ENCODE results near the gene TSC22D2. TPM values are rescaled to one million over a fixed set of nuclear protein-coding genes. Genes with fewer than 3 reads are reported as not detected.

TSC22D2 gene
- total and polyA plus RNA-seq, 2 of the 8 experiments (the other 6 are each of a cell fraction or from before 2014, with no cell fraction given): 3.4 to 27.6 TPM

- no peak overlapping the region for H2AFZ ChIP-seq (ENCODE audit: low read length)
- DNase-seq (ENCODE audit: low read depth in 1 of 2, low spot score in 2 of 2): no peak
- ChIA-PET CTCF (ENCODE audit: partially characterized antibody) (interaction anchor here (0.6 to 1.2 kb wide), 6 partner anchors 9 to 90 kb away, joined by 3 to 4 read pairs (median 3); no protein-coding TSS in a partner anchor), POLR2A (ENCODE audit: partially characterized antibody) (interaction anchor here (0.6 to 0.8 kb wide), 2 partner anchors 88 to 164 kb away, joined by 3 to 5 read pairs; no protein-coding TSS in a partner anchor)
- peaks cover 4% of the 10 kb centered on the region; the same call in 1 of the 2 replicates for H3K79me1 ChIP-seq (ENCODE audit: low read depth, low read length)
- no peak overlapping the region for H2BK12ac ChIP-seq (ENCODE audit: low read depth, low read length)
- no peak overlapping the region for H4K8ac ChIP-seq (ENCODE audit: extremely low read depth, insufficient read depth, low read length)
- WGBS, 2 experiments (ENCODE audit: extremely low coverage in 1 of 2, insufficient coverage in 1 of 2, insufficient read length in 1 of 2, insufficient replicate concordance in 2 of 2, low coverage in 1 of 2, low lambda C conversion rate in 2 of 2, missing lambda C conversion rate in 1 of 2): 90% methylated on average over 5 of the region's 5 CpGs; no CpG with 5 or more reads in 1 of the 2 experiments
- no peak overlapping the region for H3K27ac ChIP-seq (ENCODE audit: low read depth, low read length)
- H2BK120ac ChIP-seq (replicated peaks; ENCODE audit: low read depth, low read length): no peak overlapping the region
- no peak overlapping the region for H2BK20ac ChIP-seq (ENCODE audit: low read length)
- H3K23me2 ChIP-seq (ENCODE audit: low read depth, low read length): peaks cover 8% of the 10 kb centered on the region; the same call in 1 of the 2 replicates
- H4K5ac ChIP-seq (ENCODE audit: insufficient read length, low read depth, low read length): no peak overlapping the region
- no peak overlapping the region for H3K18ac ChIP-seq (ENCODE audit: extremely low read depth, low read length)
- H3K14ac ChIP-seq (ENCODE audit: insufficient read length): no peak overlapping the region
- H2BK15ac ChIP-seq (ENCODE audit: low read length): no peak overlapping the region
- peak overlapping the region in 1 of 4 experiments; percentile 91; a peak in 1 of 8 replicates for H3K4me3 ChIP-seq (ENCODE audit: extremely low read depth in 1 of 4, insufficient read depth in 2 of 4, low read depth in 3 of 4, low read length in 4 of 4)
- no peak overlapping the region for H3K56ac ChIP-seq (replicated peaks; ENCODE audit: insufficient read length, low read depth, low read length)
- H3K4me1 ChIP-seq (replicated peaks in 1 of 4; ENCODE audit: control insufficient read depth in 3 of 4, insufficient read depth in 4 of 4, low read length in 3 of 4): peaks cover 0 to 4% (median 3%) of the 10 kb centered on the region in 4 experiments; a peak in 3 of 7 replicates
- no peak overlapping the region for H3K4ac ChIP-seq (replicated peaks; ENCODE audit: insufficient read length, low read depth, low read length)
- H3K79me2 ChIP-seq (ENCODE audit: control insufficient read depth in 1 of 2, insufficient read depth in 2 of 2, low read length in 2 of 2): peaks cover 19 to 99% of the 10 kb centered on the region in 2 experiments
- no peak overlapping the region for H3K9ac ChIP-seq (replicated peaks in 1 of 4; ENCODE audit: extremely low read depth in 1 of 4, low read depth in 3 of 4, low read length in 3 of 4)
- H3K4me2 ChIP-seq (ENCODE audit: insufficient read depth in 1 of 2, low read depth in 2 of 2, low read length in 2 of 2): no peak overlapping the region
- no peak overlapping the region for H4K91ac ChIP-seq (replicated peaks; ENCODE audit: insufficient read length, low read length)
- no peak for FAIRE-seq
- H4K20me1 ChIP-seq (replicated peaks in 1 of 2; ENCODE audit: control insufficient read depth in 1 of 2, insufficient read depth in 2 of 2, low read length in 2 of 2): peaks cover 19 to 26% of the 10 kb centered on the region in 2 experiments
- peaks cover 0 to 3% (median 0%) of the 10 kb centered on the region in 4 experiments; a peak in 1 of 8 replicates for H3K36me3 ChIP-seq (ENCODE audit: control insufficient read depth in 2 of 4, insufficient read depth in 4 of 4, low read length in 3 of 4)
- no peaks in the 10 kb centered on the region for H3K9me3 ChIP-seq (ENCODE audit: insufficient read depth in 2 of 2, low read depth in 1 of 2, low read length in 1 of 2)
- no peak overlapping the region for H2AK5ac ChIP-seq (ENCODE audit: low read depth, low read length)
- H3K23ac ChIP-seq (ENCODE audit: insufficient read length): no peak overlapping the region
- H2BK5ac ChIP-seq (ENCODE audit: low read depth, low read length): no peak overlapping the region
- no peaks in the 10 kb centered on the region for H3K27me3 ChIP-seq (replicated peaks in 1 of 4; ENCODE audit: control insufficient read depth in 3 of 4, extremely low read depth in 1 of 4, insufficient read depth in 3 of 4, low read length in 3 of 4)
- TF ChIP-seq SIN3A (conservative IDR thresholded peaks at IDR 0.05 in 1 of 2, IDR thresholded peaks at IDR 0.05 in 1 of 2; ENCODE audit: low read depth in 1 of 2, low read length in 2 of 2) (no peak), HDAC2 (IDR thresholded peaks at IDR 0.05; ENCODE audit: borderline replicate concordance in 1 of 2, low read depth in 2 of 2, low read length in 2 of 2) (no peak), SP2 (IDR thresholded peaks at IDR 0.05; ENCODE audit: low read length) (no peak), BRCA1 (IDR thresholded peaks at IDR 0.05; ENCODE audit: low read depth, low read length) (no peak), NANOG (IDR thresholded peaks at IDR 0.05; ENCODE audit: insufficient read depth, low read depth, low read length, poor library complexity, severe bottlenecking) (no peak)
Measured at GRCh38 chr3:150414959-150415358, 6.9 kb downstream of the TSC22D2 start.

Data from H1 (cell line).